DMS153 (cell line): Measurements from ENCODE around the gene RAB11FIP4.

Experiments
- DNase-seq: peaks from one replicate; lab custom pipeline; 2025; lab: John Stamatoyannopoulos, UW

The RAB11FIP4 gene

DNA sequence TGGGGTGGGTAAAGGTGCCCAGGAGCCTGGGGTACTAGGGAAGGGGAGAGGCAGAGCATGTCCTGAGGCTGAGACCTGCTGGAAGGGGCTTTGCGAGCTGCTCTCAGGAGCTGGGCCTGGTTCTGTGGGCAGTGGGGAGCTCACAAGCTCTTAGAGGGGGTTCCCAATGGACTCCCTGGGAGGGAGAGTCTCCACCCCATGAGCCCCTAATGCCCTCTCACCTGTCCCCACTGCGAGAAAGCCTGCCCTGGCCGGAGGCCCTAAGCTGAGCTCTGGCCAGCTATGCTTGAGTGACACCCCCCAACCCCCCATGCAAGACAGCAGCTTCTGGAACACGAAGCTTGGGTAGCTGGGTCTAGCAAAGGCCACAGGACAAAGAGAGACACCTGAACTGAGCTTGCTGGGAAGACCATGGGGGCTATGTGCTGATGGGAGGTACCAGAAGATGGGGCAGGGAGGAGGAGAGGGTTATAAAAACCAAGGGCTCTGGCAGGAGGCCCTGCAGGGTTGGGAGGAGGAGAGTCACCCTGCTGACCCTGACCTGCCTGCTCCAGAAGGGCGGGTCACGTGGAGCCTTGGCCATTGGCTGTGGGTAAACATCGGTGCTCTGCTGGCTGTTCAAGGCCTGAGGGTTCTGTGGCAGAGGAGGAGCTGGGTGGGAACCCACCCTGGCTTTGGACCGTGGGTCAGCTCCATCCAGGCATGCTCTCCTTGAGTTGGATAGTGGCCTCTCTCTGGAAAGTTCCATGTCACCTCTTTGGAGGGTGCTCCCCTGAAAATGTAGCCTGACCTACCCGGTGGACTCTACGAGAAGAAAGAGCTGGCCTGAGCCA lies 106.7 kb downstream of the RAB11FIP4 start:
- DNase-seq, result no peak

GRCh38 chr17:31499771-31500554 lies 108.5 kb downstream of the RAB11FIP4 start:
- DNase-seq, result no peak

DNA sequence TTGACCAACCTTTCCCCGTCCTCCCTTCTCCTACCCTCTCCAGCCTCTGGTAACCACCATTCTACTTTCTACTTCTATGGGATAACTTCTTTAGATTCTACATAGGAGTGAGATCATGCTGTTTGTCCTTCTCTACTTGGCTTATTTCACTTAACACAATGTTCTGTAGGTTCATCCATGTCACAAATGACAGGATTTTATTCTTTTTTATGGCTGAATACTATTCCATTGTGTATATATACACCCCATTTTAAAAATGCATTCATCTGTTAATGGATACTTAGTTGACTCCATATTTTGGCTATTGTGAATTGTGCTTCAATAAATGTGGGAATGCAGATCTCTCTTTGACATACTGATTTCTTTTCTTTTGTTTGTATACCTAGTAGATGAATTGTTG lies 115.0 kb downstream of the RAB11FIP4 start:
- no peak for DNase-seq

DNA sequence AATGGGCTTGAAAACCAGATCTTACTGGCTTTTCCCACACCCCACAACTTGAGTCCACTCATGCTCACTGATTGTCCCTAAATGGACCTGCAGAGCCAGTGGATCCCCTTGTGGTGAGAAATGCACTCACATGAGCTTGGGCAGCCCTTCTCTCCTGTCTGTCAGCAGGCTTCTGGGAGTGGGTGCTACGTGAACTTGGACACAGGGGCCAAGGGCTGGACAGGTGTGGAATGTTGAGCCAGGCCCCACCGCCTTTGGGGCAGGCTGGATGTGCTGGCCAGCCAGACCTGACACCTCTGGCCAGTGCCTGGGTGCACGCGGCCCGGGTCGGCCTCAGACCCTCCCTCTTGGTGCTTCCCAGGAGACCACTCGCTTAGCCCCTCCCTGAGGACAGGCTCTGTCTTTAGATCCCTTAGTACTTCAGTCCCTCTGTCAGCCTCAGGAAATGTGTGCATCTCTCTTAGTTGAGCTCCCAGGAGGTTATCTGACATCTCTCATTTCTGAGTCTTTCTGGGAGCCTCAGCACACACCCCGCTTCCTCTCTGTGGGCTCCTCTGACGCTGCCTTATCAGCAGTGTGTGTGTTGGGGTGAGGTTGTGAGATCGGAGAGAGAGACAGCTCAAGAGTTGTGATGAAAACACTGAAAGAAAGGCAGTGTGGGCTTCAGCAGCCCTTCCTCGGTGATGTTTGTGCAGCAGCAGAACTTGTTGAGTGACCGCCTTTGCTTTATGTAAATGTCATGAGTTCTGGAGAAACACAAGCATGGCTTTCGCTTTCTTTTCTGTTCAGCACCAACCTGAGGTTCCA lies 117.0 kb downstream of the RAB11FIP4 start:
- DNase-seq, result no peak

GRCh38 chr17:31509095-31509804 lies 117.8 kb downstream of the RAB11FIP4 start:
- no peak for DNase-seq

DNA sequence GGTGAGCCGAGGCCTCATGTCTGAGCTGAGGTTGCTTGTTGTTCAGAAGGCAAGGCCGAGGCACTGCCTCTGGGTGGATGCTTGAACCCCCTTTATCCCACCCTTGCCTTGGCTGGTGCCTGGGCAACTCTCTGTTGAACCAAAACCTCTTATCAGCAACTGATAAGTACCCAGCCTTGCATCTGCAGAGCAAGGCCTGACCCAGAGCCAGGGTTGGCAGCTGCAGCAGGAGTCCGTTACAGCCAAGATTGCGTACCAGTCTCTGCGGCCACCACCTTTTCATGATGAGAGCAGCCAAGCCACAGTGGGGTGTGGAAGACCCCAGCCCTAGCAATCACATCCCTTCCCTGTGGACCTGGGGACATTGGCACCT lies 118.3 kb downstream of the RAB11FIP4 start:
- DNase-seq, result no peak

DNA sequence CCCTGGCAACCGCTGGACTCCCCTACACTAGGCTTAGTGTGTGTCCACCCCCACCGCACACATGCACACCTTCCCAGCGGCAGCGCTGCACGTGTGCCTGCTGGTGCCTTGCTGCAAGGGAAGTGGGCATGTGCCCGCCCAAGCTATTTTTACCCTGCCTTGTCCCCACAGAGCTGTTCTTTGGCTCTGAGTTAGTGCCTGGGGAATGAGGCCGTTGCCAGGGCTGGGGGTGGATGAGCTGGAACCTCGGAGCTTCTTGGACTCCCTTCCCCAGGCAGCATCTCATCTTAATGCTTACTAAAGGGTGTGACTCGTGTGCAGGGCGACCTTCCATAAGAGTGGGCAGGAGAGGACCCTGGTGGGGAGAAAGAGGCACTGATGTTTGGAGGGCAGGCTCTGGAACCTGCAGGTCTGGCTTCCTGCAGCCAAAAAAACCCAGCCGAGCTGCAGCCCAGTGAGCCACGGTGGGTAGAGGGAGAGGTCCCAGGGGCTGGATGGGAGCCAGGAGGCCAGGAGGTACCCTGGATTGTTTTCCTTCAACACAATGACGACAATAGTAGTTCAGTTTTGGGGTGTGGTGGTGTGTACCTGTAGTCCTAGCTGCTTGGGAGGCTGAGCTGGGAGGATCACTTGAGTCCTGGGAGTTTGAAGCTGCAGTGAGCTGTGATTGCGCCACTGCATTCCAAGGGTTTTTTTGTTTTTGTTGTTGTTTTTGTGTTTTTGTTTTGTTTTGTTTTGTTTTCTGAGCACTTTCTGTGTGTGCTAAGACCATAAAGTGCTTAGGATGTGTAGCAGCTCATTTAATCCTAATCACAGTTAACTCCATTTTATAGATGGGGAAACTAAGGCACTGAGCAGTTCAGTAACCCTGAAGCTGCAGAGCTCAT lies 119.1 kb downstream of the RAB11FIP4 start:
- DNase-seq, result no peak

GRCh38 chr17:31511195-31511578 lies 119.7 kb downstream of the RAB11FIP4 start:
- peak; percentile 52 for DNase-seq

GRCh38 chr17:31511580-31511979 lies 120.1 kb downstream of the RAB11FIP4 start:
- no peak for DNase-seq

- DNase-seq, result no peak
Measured at GRCh38 chr17:31512104-31512740, 120.7 kb downstream of the RAB11FIP4 start.

- no peak for DNase-seq
Measured at GRCh38 chr17:31512796-31513195, 121.3 kb downstream of the RAB11FIP4 start.

- no peak for DNase-seq
Measured at GRCh38 chr17:31513731-31514427, 122.4 kb downstream of the RAB11FIP4 start.

DNA sequence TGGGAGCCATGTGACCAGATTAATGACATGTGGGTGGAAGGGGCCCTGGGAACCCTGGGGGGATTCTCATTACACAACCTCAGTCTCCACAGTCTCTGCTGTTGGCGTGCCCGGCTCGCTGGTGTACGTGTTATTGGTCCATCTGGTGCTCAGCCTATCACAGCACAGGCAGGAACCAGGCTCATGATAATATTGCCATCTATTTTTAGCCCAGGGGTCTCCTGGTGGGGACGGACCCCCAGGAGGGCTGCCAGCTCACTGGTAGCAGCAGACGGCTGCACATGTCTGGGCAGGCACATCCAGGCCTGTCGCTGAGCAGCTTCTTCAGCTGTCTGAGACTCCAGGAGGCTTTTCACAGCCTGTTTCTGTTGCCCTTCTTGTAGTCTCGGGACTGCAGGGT lies 123.8 kb downstream of the RAB11FIP4 start:
- DNase-seq, result no peak

- DNase-seq, result no peak
Measured at GRCh38 chr17:31517524-31517923, 126.0 kb downstream of the RAB11FIP4 start.

DNA sequence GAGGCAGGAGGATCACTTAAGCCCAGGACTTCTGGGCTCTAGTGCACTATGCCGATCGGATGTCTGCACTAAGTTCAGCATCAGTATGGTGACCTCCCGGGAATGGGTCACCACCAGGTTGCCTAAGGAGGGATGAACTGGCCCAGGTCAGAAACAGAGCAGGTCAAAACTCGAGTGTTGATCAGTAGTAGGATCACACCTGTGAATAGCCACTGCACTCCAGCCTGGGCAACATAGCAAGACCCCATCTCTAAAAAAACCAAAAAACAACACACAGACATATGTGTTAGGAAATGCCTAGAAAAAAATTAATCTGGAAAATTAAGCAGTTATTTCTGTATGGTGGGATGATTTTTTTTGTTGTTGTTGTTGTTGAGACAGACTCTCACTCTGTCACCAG lies 127.0 kb downstream of the RAB11FIP4 start:
- DNase-seq, result no peak

DNA sequence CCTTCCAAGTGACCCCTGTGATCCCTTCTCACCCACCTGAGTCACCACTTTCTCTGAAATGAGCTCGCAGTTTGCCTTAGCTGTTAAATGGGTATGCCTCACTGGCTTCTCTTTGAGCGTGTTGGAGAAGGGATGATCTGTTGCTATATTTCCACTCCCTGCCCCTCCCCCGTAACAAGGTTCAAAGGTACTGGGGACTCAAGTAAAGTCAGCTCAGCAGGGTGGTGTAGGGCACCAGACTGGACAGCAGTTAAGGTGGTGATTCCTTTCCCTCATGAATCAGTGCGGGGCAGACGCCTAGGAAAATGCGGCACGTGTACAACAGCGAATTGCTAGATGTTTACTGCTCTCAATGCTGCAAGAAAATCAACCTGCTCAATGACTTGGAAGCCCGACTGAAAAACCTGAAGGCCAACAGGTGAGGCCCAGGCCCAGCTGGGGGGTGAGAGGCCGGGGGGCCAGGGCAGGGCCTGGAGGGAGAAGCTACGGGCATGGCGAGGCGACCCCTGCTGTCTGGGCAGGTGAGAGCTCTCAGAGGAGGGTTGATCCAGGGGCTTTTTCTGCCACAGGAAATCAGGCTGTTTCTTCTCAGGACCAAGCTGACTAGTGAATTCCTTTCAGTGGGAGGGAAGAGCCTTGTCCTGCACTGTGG lies 130.3 kb downstream of the RAB11FIP4 start:
- no peak for DNase-seq

DNA sequence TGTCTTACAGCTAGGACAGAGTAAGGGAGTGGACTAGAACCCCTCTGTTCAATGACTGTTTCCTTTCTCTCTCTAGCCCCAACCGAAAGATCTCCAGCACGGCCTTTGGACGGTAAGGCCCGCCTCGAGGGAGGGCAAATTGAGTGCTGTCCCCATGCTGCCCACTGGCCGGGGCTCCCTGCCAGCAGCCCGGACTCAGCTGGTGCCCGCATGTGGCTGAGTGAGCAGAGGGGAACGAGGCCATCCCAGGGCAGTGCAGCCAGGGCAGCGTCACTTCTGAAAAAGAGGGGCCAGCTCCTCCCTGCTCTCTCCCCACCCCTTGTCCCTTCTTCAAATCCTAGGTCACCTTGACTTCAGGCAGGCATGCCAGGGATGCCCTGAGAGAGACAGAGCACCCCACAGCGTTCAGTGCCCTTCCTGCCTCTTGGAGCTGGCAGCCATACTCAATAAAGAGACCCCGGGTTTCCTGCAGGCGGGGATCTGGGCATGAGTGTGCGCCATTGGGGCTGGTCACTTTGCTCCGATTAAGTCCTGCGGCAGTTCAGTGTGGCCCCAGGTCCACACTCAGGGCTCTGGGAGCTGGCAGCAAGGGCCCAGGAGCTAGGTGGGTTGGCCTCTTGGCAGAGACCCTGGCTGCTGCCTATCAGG lies 130.9 kb downstream of the RAB11FIP4 start:
- no peak for DNase-seq

GRCh38 chr17:31522987-31523495 lies 131.6 kb downstream of the RAB11FIP4 start:
- DNase-seq, result no peak
